ENCODE measurements around the gene ARPC1B. TPM values are rescaled to one million over a fixed set of nuclear protein-coding genes. Genes with fewer than 3 reads are reported as not detected.
"Not testable (repeated sequence)": the region's sequence is repeated elsewhere in the genome, so short reads cannot be mapped to it uniquely, and the experiment has no call there.

ARPC1B gene
- total and polyA plus RNA-seq, 5 donors from 2014 or later, result 205 to 898 (median 623) TPM

- Histone ChIP-seq H3K9me3 (ENCODE audit: control insufficient read depth in 2 of 2, low read length in 2 of 2) (no peaks in the 10 kb centered on the region), H3K27ac (ENCODE audit: insufficient read depth, low read length, poor library complexity, severe bottlenecking) (peak overlapping the region; percentile 33), H3K4me1 (ENCODE audit: control insufficient read depth, insufficient read depth, low read length, poor library complexity, severe bottlenecking) (peaks cover 27% of the 10 kb centered on the region), H3K36me3 (ENCODE audit: control insufficient read depth, insufficient read depth, low read length) (peaks cover 60% of the 10 kb centered on the region), H3K27me3 (ENCODE audit: control insufficient read depth, insufficient read depth, low read length) (no peaks in the 10 kb centered on the region), H3K4me3 (ENCODE audit: low read depth, low read length) (no peak overlapping the region)
- ATAC-seq (ENCODE audit: low read depth in 2 of 2) (peak; percentile 64 to 76), DNase-seq (peak; percentile 30 to 69 (median 48))
- no peaks in the 10 kb centered on the region for H3K9me3 Mint-ChIP-seq
- H3K36me3 Mint-ChIP-seq, result peaks cover 12% of the 10 kb centered on the region
- peak overlapping the region; percentile 43 to 65 (median 51) for H3K27ac Mint-ChIP-seq
- peak overlapping the region in 1 of 4 donors; percentile 81 for H3K4me3 Mint-ChIP-seq
- no peaks in the 10 kb centered on the region for H3K27me3 Mint-ChIP-seq
- peaks cover 0 to 30% (median 5%) of the 10 kb centered on the region in 4 donors for H3K4me1 Mint-ChIP-seq
These were observed 12.2 kb downstream of the ARPC1B start for GRCh38 chr7:99386584-99387238.

- Mint-ChIP-seq H3K4me3 (peak overlapping the region in 1 of 4 donors; percentile 81), H3K4me1 (peaks cover 0 to 30% (median 5%) of the 10 kb centered on the region in 4 donors), H3K36me3 (peaks cover 12% of the 10 kb centered on the region), H3K27ac (peak overlapping the region in 1 of 3 donors; percentile 65)
- not testable (repeated sequence) for ATAC-seq (ENCODE audit: low read depth in 2 of 2); H3K27me3 Mint-ChIP-seq; H3K27me3 ChIP-seq (ENCODE audit: control insufficient read depth, insufficient read depth, low read length); DNase-seq; H3K4me3 ChIP-seq (ENCODE audit: low read depth, low read length); H3K27ac ChIP-seq (ENCODE audit: insufficient read depth, low read length, poor library complexity, severe bottlenecking); H3K9me3 ChIP-seq (ENCODE audit: control insufficient read depth in 2 of 2, low read length in 2 of 2); H3K9me3 Mint-ChIP-seq
- Histone ChIP-seq H3K36me3 (ENCODE audit: control insufficient read depth, insufficient read depth, low read length) (peaks cover 60% of the 10 kb centered on the region), H3K4me1 (ENCODE audit: control insufficient read depth, insufficient read depth, low read length, poor library complexity, severe bottlenecking) (peaks cover 23% of the 10 kb centered on the region)
These were observed 12.7 kb downstream of the ARPC1B start for GRCh38 chr7:99387239-99387635.

GRCh38 chr7:99387912-99388311, 13.4 kb downstream of the ARPC1B start:
- Mint-ChIP-seq H3K27me3 (no peaks in the 10 kb centered on the region), H3K36me3 (peaks cover 12% of the 10 kb centered on the region)

GRCh38 chr7:99389772-99390171, 15.2 kb downstream of the ARPC1B start:
- H3K4me1 Mint-ChIP-seq, result peaks cover 0 to 34% (median 5%) of the 10 kb centered on the region in 4 donors
- Histone ChIP-seq H3K27ac (ENCODE audit: insufficient read depth, low read length, poor library complexity, severe bottlenecking) (no peak overlapping the region), H3K9me3 (ENCODE audit: control insufficient read depth in 2 of 2, low read length in 2 of 2) (no peaks in the 10 kb centered on the region), H3K4me3 (ENCODE audit: low read depth, low read length) (no peak overlapping the region), H3K27me3 (ENCODE audit: control insufficient read depth, insufficient read depth, low read length) (no peaks in the 10 kb centered on the region), H3K4me1 (ENCODE audit: control insufficient read depth, insufficient read depth, low read length, poor library complexity, severe bottlenecking) (peaks cover 26% of the 10 kb centered on the region), H3K36me3 (ENCODE audit: control insufficient read depth, insufficient read depth, low read length) (peaks cover 67% of the 10 kb centered on the region)
- H3K36me3 Mint-ChIP-seq, result peaks cover 13% of the 10 kb centered on the region
- no peak for ATAC-seq (ENCODE audit: low read depth in 2 of 2)
- no peaks in the 10 kb centered on the region for H3K9me3 Mint-ChIP-seq
- H3K27me3 Mint-ChIP-seq, result no peaks in the 10 kb centered on the region
- H3K27ac Mint-ChIP-seq, result no peak overlapping the region
- no peak for DNase-seq
- no peak overlapping the region for H3K4me3 Mint-ChIP-seq

More at GRCh38 chr7:99387912-99388311, 13.4 kb downstream of the ARPC1B start:
- Histone ChIP-seq H3K27me3 (ENCODE audit: control insufficient read depth, insufficient read depth, low read length) (no peaks in the 10 kb centered on the region), H3K4me1 (ENCODE audit: control insufficient read depth, insufficient read depth, low read length, poor library complexity, severe bottlenecking) (peaks cover 27% of the 10 kb centered on the region), H3K36me3 (ENCODE audit: control insufficient read depth, insufficient read depth, low read length) (peaks cover 60% of the 10 kb centered on the region), H3K27ac (ENCODE audit: insufficient read depth, low read length, poor library complexity, severe bottlenecking) (no peak overlapping the region), H3K4me3 (ENCODE audit: low read depth, low read length) (no peak overlapping the region), H3K9me3 (ENCODE audit: control insufficient read depth in 2 of 2, low read length in 2 of 2) (no peaks in the 10 kb centered on the region)
- ATAC-seq (ENCODE audit: low read depth in 2 of 2) (no peak), DNase-seq (no peak)
- H3K4me1 Mint-ChIP-seq, result peaks cover 0 to 34% (median 6%) of the 10 kb centered on the region in 4 donors
- no peak overlapping the region for H3K4me3 Mint-ChIP-seq
- H3K27ac Mint-ChIP-seq, result no peak overlapping the region
- H3K9me3 Mint-ChIP-seq, result no peaks in the 10 kb centered on the region

- peaks cover 14% of the 10 kb centered on the region for H3K36me3 Mint-ChIP-seq
- no peak overlapping the region for H3K27ac Mint-ChIP-seq
- H3K4me3 Mint-ChIP-seq, result peak overlapping the region in 2 of 4 donors; percentile 10 to 13
- H3K27me3 Mint-ChIP-seq, result no peaks in the 10 kb centered on the region
- H3K4me1 ChIP-seq (ENCODE audit: control insufficient read depth, insufficient read depth, low read length, poor library complexity, severe bottlenecking), result peaks cover 21% of the 10 kb centered on the region
- H3K4me3 ChIP-seq (ENCODE audit: low read depth, low read length), result no peak overlapping the region
- H3K4me1 Mint-ChIP-seq, result peaks cover 0 to 36% (median 5%) of the 10 kb centered on the region in 4 donors
- H3K9me3 ChIP-seq (ENCODE audit: control insufficient read depth in 2 of 2, low read length in 2 of 2), result no peaks in the 10 kb centered on the region
- H3K36me3 ChIP-seq (ENCODE audit: control insufficient read depth, insufficient read depth, low read length), result peaks cover 75% of the 10 kb centered on the region
- no peaks in the 10 kb centered on the region for H3K27me3 ChIP-seq (ENCODE audit: control insufficient read depth, insufficient read depth, low read length)
- DNase-seq, result no peak
- H3K27ac ChIP-seq (ENCODE audit: insufficient read depth, low read length, poor library complexity, severe bottlenecking), result no peak overlapping the region
- no peaks in the 10 kb centered on the region for H3K9me3 Mint-ChIP-seq
- no peak for ATAC-seq (ENCODE audit: low read depth in 2 of 2)
These were observed 16.5 kb downstream of the ARPC1B start for GRCh38 chr7:99390941-99391602.

- ATAC-seq (ENCODE audit: low read depth in 2 of 2) (no peak), DNase-seq (no peak)
- Histone ChIP-seq H3K9me3 (ENCODE audit: control insufficient read depth in 2 of 2, low read length in 2 of 2) (no peaks in the 10 kb centered on the region), H3K27ac (ENCODE audit: insufficient read depth, low read length, poor library complexity, severe bottlenecking) (peak overlapping the region; percentile 74), H3K36me3 (ENCODE audit: control insufficient read depth, insufficient read depth, low read length) (peaks cover 73% of the 10 kb centered on the region), H3K4me3 (ENCODE audit: low read depth, low read length) (no peak overlapping the region), H3K27me3 (ENCODE audit: control insufficient read depth, insufficient read depth, low read length) (no peaks in the 10 kb centered on the region), H3K4me1 (ENCODE audit: control insufficient read depth, insufficient read depth, low read length, poor library complexity, severe bottlenecking) (peaks cover 21% of the 10 kb centered on the region)
- H3K36me3 Mint-ChIP-seq, result peaks cover 10% of the 10 kb centered on the region
- peaks cover 0 to 30% (median 6%) of the 10 kb centered on the region in 4 donors for H3K4me1 Mint-ChIP-seq
- peak overlapping the region in 2 of 3 donors; percentile 81 to 97 for H3K27ac Mint-ChIP-seq
- H3K4me3 Mint-ChIP-seq, result peak overlapping the region in 3 of 4 donors; percentile 15 to 56 (median 19)
- H3K9me3 Mint-ChIP-seq, result no peaks in the 10 kb centered on the region
- H3K27me3 Mint-ChIP-seq, result no peaks in the 10 kb centered on the region
These were observed 17.5 kb downstream of the ARPC1B start for GRCh38 chr7:99392046-99392445.

- Mint-ChIP-seq H3K4me3 (peak overlapping the region; percentile 80 to 88 (median 84)), H3K27ac (peak overlapping the region; percentile 60 to 97 (median 93)), H3K4me1 (peaks cover 0 to 31% (median 7%) of the 10 kb centered on the region in 4 donors), H3K36me3 (peaks cover 11% of the 10 kb centered on the region), H3K9me3 (peaks cover 0 to 1% (median 0%) of the 10 kb centered on the region in 7 donors), H3K27me3 (no peaks in the 10 kb centered on the region)
- no peaks in the 10 kb centered on the region for H3K27me3 ChIP-seq (ENCODE audit: control insufficient read depth, insufficient read depth, low read length)
- DNase-seq (peak; percentile 81 to 93 (median 87)), ATAC-seq (ENCODE audit: low read depth in 2 of 2) (peak; percentile 96 to 97)
- H3K27ac ChIP-seq (ENCODE audit: insufficient read depth, low read length, poor library complexity, severe bottlenecking), result peak overlapping the region; percentile 74
- peak overlapping the region; percentile 31 for H3K4me3 ChIP-seq (ENCODE audit: low read depth, low read length)
- no peaks in the 10 kb centered on the region for H3K9me3 ChIP-seq (ENCODE audit: control insufficient read depth in 2 of 2, low read length in 2 of 2)
- peaks cover 21% of the 10 kb centered on the region for H3K4me1 ChIP-seq (ENCODE audit: control insufficient read depth, insufficient read depth, low read length, poor library complexity, severe bottlenecking)
- H3K36me3 ChIP-seq (ENCODE audit: control insufficient read depth, insufficient read depth, low read length), result peaks cover 74% of the 10 kb centered on the region
These were observed 18.3 kb downstream of the ARPC1B start for GRCh38 chr7:99392659-99393354.
